HG03175 (cell line): ENCODE results near the gene HPS6.

ENCODE experiments used
- ATAC-seq: cut with Tn5 transposase; IDR thresholded peaks from one replicate; pipeline ENCODE4 v1.9.1; 2021; ENCODE audit warnings: mild to moderate bottlenecking, moderate library complexity; ENCODE audit not compliant: unreplicated experiment

The HPS6 gene

DNA sequence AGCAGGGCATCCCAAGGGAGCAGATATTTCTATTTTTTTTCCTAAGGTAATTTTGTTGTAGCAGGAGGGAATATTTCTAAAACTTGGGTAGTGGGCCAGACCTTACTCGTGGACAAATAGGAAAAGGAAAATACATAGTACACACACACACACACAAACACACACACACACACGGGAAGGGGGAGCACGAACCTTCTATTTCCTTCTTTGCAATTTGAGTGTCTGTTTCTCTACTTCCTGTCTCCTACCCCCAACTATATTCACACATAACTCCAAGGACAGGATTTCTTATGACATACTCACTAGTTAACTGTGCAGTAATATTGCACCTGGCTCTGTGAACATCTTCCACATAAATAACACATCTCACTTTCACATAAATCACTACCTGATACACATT lies 50.6 kb downstream of the HPS6 start:
- ATAC-seq, result no peak

DNA sequence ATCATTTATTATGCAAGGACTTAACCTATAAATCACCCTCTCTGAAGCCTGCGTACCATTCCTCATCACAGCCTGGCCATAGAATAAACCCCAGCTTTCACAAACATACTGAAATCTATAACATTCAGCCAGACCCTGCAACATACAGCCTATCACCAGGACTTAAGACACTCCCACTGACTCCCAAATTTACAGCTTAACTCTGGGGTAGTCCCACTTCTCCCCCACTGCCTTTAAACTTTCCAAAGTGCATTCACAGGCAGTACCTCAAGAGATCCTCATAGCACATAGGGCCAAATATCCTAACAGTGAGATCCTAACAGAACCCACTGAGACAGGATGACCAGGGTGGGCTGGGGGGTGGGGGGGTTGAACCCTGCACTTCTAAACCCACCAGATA lies 51.5 kb downstream of the HPS6 start:
- ATAC-seq, result no peak
